GM19463 (cell line): ENCODE measurements around the gene COQ10B.
"Not testable (repeated sequence)": the region's sequence is repeated elsewhere in the genome, so short reads cannot be mapped to it uniquely, and the experiment has no call there.

Source experiments
- ATAC-seq: cut with Tn5 transposase; IDR thresholded peaks from one replicate; pipeline ENCODE4 v1.9.1; 2021; ENCODE audit warnings: mild to moderate bottlenecking, moderate library complexity; ENCODE audit not compliant: unreplicated experiment

The COQ10B gene

DNA sequence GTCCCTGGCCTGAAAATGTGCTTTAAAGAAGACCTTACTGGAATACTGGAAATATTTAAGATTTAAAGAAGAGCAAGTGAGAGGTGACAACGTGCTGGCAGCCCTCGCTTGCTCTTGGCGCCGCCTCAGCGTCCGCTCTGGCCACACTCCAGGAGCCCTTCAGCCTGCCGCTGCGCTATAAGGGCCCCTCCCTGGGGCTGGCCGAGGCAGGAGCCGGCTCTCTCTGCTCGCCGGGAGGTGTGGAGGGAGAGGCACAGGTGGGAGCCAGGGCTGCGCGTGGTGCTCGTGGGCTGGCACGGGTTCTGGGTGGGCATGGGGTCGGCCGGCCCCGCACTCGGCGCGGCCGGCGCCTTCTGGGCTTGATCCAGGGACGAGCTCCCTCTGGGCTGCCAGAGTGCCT lies 2.9 kb upstream of the COQ10B start:
- no peak for ATAC-seq

GRCh38 chr2:197450935-197451358 lies 2.4 kb upstream of the COQ10B start:
- not testable (repeated sequence) for ATAC-seq

DNA sequence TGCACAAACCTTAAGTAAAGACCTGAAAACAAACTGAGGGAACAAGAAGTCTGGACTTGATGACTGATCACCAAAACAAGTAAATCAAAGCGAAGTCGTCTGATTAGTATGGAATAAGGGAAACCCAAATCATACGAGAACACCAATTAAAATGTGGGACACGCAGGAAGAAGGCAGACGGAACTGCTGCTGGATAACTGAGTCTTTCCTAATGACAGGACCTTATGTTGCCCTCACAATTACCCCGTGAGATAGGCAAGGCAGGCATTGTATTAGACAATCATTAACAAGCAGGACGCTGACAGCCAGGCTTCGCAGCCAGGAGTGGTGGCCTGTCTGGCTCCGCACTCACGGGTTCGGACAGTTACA lies 614 bp upstream of the COQ10B start:
- ATAC-seq: no peak

GRCh38 chr2:197453914-197454398 lies 604 bp downstream of the COQ10B start:
- peak; percentile 17 for ATAC-seq

DNA sequence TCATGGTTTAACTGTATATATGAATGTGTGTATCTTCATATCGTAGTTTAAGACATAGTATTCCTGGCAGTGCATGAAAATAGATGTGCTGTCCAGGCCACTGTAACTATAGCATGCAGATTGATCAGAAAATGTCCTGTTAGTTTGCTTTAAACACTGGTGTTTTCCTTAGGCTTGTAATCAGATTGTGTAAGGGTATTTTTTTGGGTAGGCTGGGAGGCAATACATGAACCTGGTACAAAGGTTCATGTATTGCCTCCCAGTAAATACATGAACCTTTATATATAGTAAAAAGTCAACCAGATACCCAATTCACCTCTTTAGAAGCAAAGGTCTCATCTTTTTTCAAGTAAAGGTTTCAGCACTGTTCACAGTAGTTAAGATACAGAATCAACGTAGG lies 1.6 kb downstream of the COQ10B start:
- ATAC-seq: no peak

DNA sequence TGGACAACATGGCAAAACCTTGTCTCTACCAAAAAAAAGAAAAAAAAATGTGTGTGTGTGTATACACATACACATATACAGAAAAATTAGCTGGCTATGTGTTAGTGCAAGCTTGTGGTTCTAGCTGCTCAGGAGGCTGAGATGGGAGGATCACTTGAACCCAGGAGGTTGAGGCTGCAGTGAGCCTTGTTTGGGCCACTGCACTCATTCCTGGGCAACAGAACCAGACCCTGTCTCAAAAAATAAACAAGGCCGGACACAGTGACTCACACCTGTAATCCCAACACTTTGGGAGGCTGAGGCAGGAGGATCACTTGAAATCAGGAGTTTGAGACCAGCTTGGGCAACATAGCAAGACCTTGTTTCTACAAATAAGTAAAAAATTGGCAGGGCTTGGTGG lies 2.1 kb downstream of the COQ10B start:
- no peak for ATAC-seq

GRCh38 chr2:197460649-197461048 lies 7.3 kb downstream of the COQ10B start:
- ATAC-seq: no peak

DNA sequence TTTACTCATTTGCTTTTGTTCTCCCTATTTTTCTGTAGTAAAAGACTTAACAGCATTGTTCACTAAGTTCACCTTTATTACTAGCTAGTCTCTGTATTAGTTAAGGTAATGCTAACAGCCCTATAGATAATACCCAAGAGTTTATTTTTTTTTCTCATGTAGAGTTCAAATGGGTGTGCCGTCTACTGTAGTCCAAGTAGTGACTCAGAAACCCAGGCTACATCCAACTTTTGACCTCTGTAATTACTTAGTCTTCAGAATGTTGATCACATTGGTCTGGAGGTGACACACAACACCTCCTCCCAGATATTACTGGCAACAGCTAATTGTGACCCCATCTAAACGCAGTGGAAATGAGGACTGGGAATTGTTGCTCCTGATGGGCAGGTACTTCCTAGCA lies 7.7 kb downstream of the COQ10B start:
- ATAC-seq: no peak

DNA sequence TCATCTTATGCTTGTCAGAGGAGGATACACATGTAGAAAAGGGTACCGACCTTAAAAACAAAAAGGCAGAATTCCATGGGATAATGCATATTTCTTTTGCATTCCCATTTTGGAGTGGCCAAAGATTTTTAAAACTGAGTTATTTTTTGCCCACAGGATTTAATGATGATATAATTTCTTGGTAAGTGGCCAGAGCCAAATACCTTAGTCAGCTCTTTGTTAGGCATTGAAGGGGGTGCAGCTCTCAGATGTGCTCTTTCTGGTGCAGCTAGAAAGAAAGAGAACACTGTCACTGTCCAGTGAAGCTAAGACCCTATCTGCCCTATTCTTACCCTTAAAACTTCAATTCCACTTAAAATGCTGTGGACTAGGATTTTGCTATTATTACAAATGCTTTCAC lies 10.8 kb downstream of the COQ10B start:
- no peak for ATAC-seq

DNA sequence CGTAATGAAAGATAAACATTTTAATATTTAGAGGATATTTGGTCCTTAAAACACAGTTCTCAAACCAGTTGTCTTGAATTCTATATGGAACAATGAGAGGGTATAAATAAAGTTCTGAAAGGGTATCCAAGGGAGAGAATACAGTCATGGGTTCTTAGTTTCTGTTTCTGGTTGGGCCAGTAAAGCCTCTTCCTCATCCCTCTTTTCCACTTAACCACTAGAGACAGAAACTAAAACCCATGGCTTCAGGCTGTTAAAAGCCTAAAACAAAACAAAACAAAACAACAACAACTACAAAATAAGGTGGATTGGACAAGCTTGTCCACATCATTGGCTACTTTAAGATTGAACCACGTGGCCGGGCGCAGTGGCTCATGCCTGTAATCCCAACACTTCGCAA lies 18.8 kb downstream of the COQ10B start:
- ATAC-seq: no peak

DNA sequence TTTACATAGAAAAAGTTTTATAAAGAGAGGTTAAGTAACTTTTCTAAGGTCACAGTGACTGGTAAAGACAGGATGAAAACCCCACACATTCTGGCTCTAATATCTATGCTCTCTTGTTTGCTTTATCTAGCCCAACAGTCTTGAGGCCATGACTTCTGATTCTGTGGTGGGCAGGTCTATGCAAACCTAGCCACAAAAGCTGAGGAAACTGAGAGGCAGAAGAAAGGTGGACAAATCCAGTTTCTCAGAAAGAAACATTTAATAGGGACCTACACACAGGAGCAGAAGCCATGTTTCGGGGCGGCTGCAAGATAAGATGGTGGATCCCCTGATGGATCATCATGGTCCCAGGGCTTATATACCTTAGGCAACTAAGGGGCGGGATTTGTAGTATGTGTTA lies 24.4 kb downstream of the COQ10B start:
- ATAC-seq: no peak

DNA sequence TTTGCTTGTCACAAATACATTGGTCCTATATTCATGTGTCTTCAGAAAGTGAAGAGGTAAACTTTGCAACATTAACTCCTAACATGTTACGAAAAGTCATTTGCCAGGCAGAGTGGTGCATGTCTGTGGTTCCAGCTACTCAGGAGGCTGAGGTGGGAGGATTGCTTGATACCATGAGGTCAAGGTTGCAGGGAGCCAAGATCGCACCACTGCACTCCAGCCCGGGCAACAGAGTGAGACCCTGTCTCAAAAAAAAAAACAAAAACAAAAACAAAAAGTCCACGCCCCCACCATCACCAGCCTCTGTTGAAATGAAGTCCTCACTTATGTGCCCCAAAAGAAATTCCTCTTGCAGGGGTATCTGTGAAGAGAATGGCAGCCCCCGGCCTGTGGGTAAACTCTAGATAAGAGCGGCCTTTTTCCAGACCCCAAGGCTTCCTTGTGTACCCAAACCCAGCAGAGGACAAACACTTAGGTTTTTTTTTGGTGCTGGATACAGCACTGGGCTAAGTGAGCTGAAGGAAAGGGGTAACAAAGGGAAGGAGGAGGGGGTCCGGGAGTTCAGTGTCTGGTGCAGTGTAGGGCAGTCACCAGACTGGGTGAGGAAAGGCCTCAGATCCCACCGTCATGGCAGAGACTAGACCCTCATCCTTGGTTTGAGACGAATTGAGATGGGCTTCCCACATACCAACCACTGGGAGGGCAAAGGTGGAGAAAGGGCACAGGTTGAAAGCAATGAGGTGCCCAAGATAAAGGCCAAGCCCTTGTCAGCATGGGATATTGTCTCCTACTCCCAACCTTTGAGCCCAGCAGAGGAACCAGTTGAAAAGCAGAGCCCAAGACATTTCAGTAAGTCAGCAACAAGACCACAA lies 27.0 kb downstream of the COQ10B start:
- no peak for ATAC-seq

- not testable (repeated sequence) for ATAC-seq
These were observed 30.9 kb downstream of the COQ10B start for GRCh38 chr2:197484248-197484647.

GRCh38 chr2:197486175-197486574 lies 32.8 kb downstream of the COQ10B start:
- ATAC-seq: no peak

DNA sequence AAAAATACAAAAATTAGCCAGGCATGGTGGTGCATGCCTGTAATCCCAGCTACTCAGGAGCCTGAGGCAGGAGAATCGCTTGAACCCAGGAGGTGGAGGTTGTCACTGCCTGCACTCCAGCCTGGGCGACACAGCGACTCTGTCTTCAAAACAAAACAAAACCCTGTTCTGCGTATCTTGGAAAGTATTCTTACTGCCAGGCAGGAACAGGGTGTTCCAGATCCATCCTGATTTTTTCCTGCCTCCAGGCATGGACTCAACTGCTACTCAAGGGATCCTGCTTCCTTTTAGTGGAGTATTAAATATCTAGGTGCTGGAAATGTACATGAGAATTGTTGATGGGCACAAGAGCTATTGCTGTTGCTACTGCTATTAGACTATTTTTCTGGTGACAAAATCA lies 34.0 kb downstream of the COQ10B start:
- ATAC-seq: no peak

- no peak for ATAC-seq
These were observed 42.2 kb downstream of the COQ10B start for GRCh38 chr2:197495433-197496134.

- ATAC-seq: no peak
These were observed 43.3 kb downstream of the COQ10B start for GRCh38 chr2:197496695-197497094.

- no peak for ATAC-seq
These were observed 44.0 kb downstream of the COQ10B start for GRCh38 chr2:197497326-197497725.

DNA sequence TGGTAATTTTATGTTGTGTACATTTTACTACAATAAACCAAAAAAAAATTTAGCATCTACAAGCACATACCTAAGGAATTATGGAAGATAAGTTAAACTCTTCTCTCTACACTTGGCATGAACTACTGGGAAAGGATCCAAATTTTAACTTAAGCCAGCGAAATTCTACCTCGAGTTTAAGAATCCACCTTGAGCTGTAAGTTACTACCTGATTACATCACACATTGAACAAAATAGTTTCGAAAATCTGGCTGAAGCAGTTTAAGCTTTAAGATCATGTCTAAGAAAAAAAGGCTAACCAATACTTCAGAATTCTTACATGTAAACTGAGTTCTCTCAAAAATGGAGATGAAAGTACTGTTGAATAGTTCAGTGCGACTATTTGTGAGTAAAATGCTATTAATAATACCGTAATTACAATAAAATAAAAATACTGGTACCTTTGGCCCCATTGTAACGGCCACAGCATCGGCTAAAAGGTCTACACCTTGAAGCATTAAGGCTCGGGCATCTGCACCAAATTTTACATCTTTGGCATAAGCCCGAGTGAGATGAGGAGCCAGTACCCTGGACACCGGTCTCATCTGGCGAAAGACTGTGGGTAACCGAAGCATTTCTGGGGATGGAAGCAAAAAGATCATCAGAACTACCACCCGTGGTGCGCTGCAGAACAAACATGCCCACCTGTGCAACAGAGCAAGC lies 45.0 kb downstream of the COQ10B start:
- ATAC-seq: no peak

DNA sequence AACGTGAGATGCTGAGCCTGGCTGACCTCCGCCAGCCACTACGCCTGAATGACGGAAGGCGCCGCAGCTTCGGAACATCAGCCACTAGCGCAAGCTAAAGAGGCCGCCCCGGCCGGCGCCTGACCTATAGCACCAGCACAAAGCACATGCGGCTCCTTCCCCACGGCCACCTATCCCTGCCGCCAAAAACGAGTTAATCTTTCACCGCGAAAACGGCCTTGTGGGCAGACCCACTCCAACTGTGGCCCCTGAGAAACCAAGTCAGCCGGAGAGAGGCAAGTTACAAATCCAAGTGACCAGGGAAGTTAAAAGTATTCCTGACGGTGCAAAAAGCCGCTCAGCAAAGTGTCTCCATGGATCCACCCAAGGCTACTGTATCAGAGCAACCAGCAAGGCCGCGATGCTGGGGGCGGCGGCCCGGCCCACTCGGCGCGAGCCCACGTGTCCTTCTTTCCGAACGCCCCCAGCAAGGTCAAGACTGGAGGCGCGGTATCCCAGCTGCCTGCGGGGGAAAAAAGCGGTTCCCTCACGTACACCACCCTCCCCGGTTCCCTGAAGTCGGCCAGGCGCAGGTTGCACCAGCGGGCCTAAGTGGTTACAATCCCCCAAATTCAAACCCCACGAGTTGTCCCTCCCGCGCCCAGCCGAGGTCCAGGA lies 45.7 kb downstream of the COQ10B start:
- ATAC-seq: peak; percentile 16
